HEK293T (cell line): ENCODE measurements around the gene UGT2B28.
"Not testable (repeated sequence)": the region's sequence is repeated elsewhere in the genome, so short reads cannot be mapped to it uniquely, and the experiment has no call there.

ENCODE experiments used
- CTCF ChIA-PET: fragments of 350-600 bp; formaldehyde crosslinking; extraction: SDS; loops from one replicate; lab custom pipeline; 2021; ENCODE audit warnings: antibody characterized with exemption, inconsistent platforms; lab: Yijun Ruan, JAX
- POLR2A ChIA-PET: fragments of 350-600 bp; formaldehyde crosslinking; extraction: SDS; loops from one replicate; lab custom pipeline; 2020; ENCODE audit warnings: antibody characterized with exemption, inconsistent platforms; lab: Yijun Ruan, JAX
- DNase-seq: peaks from one replicate; pipeline ENCODE4 v3.0.0; 2012; ENCODE audit warnings: mixed read lengths; ENCODE audit errors: extremely low spot score
- ARNT ChIP-seq: fragments of 450-650 bp; IDR thresholded peaks from 2 replicates; pipeline ENCODE4 v1.6.1; 2017; ENCODE audit warnings: mild to moderate bottlenecking
- BHLHE40 ChIP-seq: fragments of 450-650 bp; IDR thresholded peaks from 2 replicates; pipeline ENCODE4 v1.6.1; 2016; ENCODE audit warnings: mild to moderate bottlenecking, moderate library complexity, borderline replicate concordance
- CTBP1 ChIP-seq: fragments of 450-650 bp; IDR thresholded peaks from 2 replicates; pipeline ENCODE4 v1.6.1; 2016; ENCODE audit warnings: borderline replicate concordance
- ELF4 ChIP-seq: fragments of 450-650 bp; IDR thresholded peaks from 2 replicates; pipeline ENCODE4 v1.6.1; 2017; ENCODE audit warnings: antibody characterized with exemption
- FOXA1 ChIP-seq: fragments of 450-650 bp; IDR thresholded peaks from 2 replicates; pipeline ENCODE4 v1.6.1; 2016; ENCODE audit warnings: mild to moderate bottlenecking
- FOXK2 ChIP-seq: fragments of 450-650 bp; IDR thresholded peaks from 2 replicates; pipeline ENCODE4 v1.6.1; 2016; ENCODE audit warnings: mild to moderate bottlenecking
- FOXM1 ChIP-seq: fragments of 450-650 bp; IDR thresholded peaks from 2 replicates; pipeline ENCODE4 v1.6.1; 2017; ENCODE audit warnings: mild to moderate bottlenecking, borderline replicate concordance
- HDGF ChIP-seq: fragments of 450-650 bp; IDR thresholded peaks from 2 replicates; pipeline ENCODE4 v1.6.1; 2017; ENCODE audit warnings: antibody characterized with exemption, borderline replicate concordance
- L3MBTL2 ChIP-seq: fragments of 450-650 bp; conservative IDR thresholded peaks from 2 replicates; pipeline ENCODE4 v1.6.1; 2016; ENCODE audit warnings: mild to moderate bottlenecking
- LEF1 ChIP-seq: fragments of 450-650 bp; IDR thresholded peaks from 2 replicates; pipeline ENCODE4 v1.6.1; 2017; ENCODE audit warnings: mild to moderate bottlenecking, borderline replicate concordance
- NFRKB ChIP-seq: fragments of 450-650 bp; IDR thresholded peaks from 2 replicates; pipeline ENCODE4 v1.6.1; 2016; ENCODE audit warnings: mild to moderate bottlenecking, moderate library complexity
- PKNOX1 ChIP-seq: fragments of 450-650 bp; IDR thresholded peaks from 2 replicates; pipeline ENCODE4 v1.6.1; 2016
- SP1 ChIP-seq: fragments of 450-650 bp; IDR thresholded peaks from 2 replicates; pipeline ENCODE4 v1.6.1; 2017
- SUZ12 ChIP-seq: fragments of 450-650 bp; IDR thresholded peaks from 2 replicates; pipeline ENCODE4 v1.6.1; 2016; ENCODE audit warnings: mild to moderate bottlenecking
- TARDBP ChIP-seq: fragments of 450-650 bp; IDR thresholded peaks from 2 replicates; pipeline ENCODE4 v1.6.1; 2016
- ZNF384 ChIP-seq: fragments of 450-650 bp; IDR thresholded peaks from 2 replicates; pipeline ENCODE4 v1.6.1; 2016

UGT2B28 gene

GRCh38 chr4:69317669-69318298 is 37.5 kb downstream of the UGT2B28 start:
- peak; percentile 88; the same call in 1 of the 2 replicates for TF ChIP-seq ZNF384
- CTCF ChIA-PET, result interaction anchor here (0.6 to 1.1 kb wide), 4 partner anchors 207 to 481 kb away, joined by 3 to 4 read pairs (median 3); no protein-coding TSS in a partner anchor
- DNase-seq, POLR2A ChIA-PET: not testable (repeated sequence)

- POLR2A ChIA-PET, result no interaction called here
- CTCF ChIA-PET, result no interaction called here
- TF ChIP-seq ZNF384 (no peak), TARDBP (no peak), FOXM1 (no peak), BHLHE40 (no peak), PKNOX1 (no peak)
- DNase-seq, result no peak
These were observed 41.0 kb downstream of the UGT2B28 start for GRCh38 chr4:69321153-69321729.

GRCh38 chr4:69322055-69322454 is 41.8 kb downstream of the UGT2B28 start:
- no peak for DNase-seq
- no peak for TF ChIP-seq ZNF384
- no peak for TF ChIP-seq HDGF
- no peak for TF ChIP-seq BHLHE40
- TF ChIP-seq FOXM1, result no peak
- TF ChIP-seq ARNT, result no peak
- TF ChIP-seq LEF1, result no peak
- no peak for TF ChIP-seq L3MBTL2
- POLR2A ChIA-PET, result no interaction called here
- CTCF ChIA-PET, result no interaction called here

- CTCF ChIA-PET, result no interaction called here
- TF ChIP-seq L3MBTL2 (no peak), FOXK2 (no peak), PKNOX1 (no peak), CTBP1 (no peak), NFRKB (no peak), FOXM1 (no peak)
- POLR2A ChIA-PET, result no interaction called here
- no peak for DNase-seq
These were observed 43.0 kb downstream of the UGT2B28 start for GRCh38 chr4:69323284-69323683.

GRCh38 chr4:69330345-69331047 is 50.2 kb downstream of the UGT2B28 start:
- no peak for DNase-seq
- ChIA-PET CTCF (no interaction called here), POLR2A (no interaction called here)
- TF ChIP-seq LEF1 (no peak), TARDBP (no peak), PKNOX1 (no peak), SUZ12 (no peak), FOXA1 (no peak), HDGF (no peak), BHLHE40 (no peak), ARNT (no peak), NFRKB (no peak), SP1 (no peak), ZNF384 (no peak), CTBP1 (no peak), L3MBTL2 (no peak), FOXM1 (no peak), ELF4 (no peak), FOXK2 (no peak)

- POLR2A ChIA-PET, CTCF ChIA-PET, DNase-seq: not testable (repeated sequence)
These were observed 51.0 kb downstream of the UGT2B28 start for GRCh38 chr4:69331304-69331703.

GRCh38 chr4:69335485-69335884 is 55.2 kb downstream of the UGT2B28 start:
- DNase-seq, CTCF ChIA-PET, POLR2A ChIA-PET: not testable (repeated sequence)

- CTCF ChIA-PET, POLR2A ChIA-PET, DNase-seq: not testable (repeated sequence)
These were observed 62.8 kb downstream of the UGT2B28 start for GRCh38 chr4:69343114-69343513.

GRCh38 chr4:69343558-69344420 is 63.5 kb downstream of the UGT2B28 start:
- POLR2A ChIA-PET, DNase-seq, CTCF ChIA-PET: not testable (repeated sequence)
